ENCODE measurements around the gene MCM3. TPM values are rescaled to one million over a fixed set of nuclear protein-coding genes. Genes with fewer than 3 reads are reported as not detected.

MCM3 gene
- total RNA-seq, 2 experiments from 2014 or later, result 248 to 262 TPM

- peaks cover 10% of the 10 kb centered on the region for H3K27me3 Mint-ChIP-seq
- H3K9me3 Mint-ChIP-seq (ENCODE audit: low read depth), result no peaks in the 10 kb centered on the region
- H3K27ac Mint-ChIP-seq, result no peak overlapping the region
- CTCF ChIA-PET, result interaction anchor here (0.9 to 7.3 kb wide), 6 partner anchors 8 to 140 kb away, joined by 3 to 53 read pairs (median 3); no protein-coding TSS in a partner anchor
- ATAC-seq (no peak), DNase-seq (no peak)
- peaks cover 13% of the 10 kb centered on the region for H3K4me1 Mint-ChIP-seq
- peaks cover 44% of the 10 kb centered on the region for H3K36me3 Mint-ChIP-seq
- no peak overlapping the region for H3K4me3 Mint-ChIP-seq
These were observed 23.9 kb downstream of the MCM3 start for GRCh38 chr6:52260634-52261033.

- DNase-seq (no peak), ATAC-seq (no peak)
- H3K36me3 Mint-ChIP-seq, result peaks cover 6% of the 10 kb centered on the region
- CTCF ChIA-PET, result interaction anchor here (1.5 kb wide), 1 partner anchor 9 kb away, joined by 9 read pairs; no protein-coding TSS in a partner anchor
- peaks cover 54% of the 10 kb centered on the region for H3K27me3 Mint-ChIP-seq
- H3K4me1 Mint-ChIP-seq, result peaks cover 35% of the 10 kb centered on the region
- no peak overlapping the region for H3K4me3 Mint-ChIP-seq
- H3K9me3 Mint-ChIP-seq (ENCODE audit: low read depth), result no peaks in the 10 kb centered on the region
- no peak overlapping the region for H3K27ac Mint-ChIP-seq
These were observed 29.1 kb downstream of the MCM3 start for GRCh38 chr6:52255434-52255833.

- ATAC-seq, result peak; percentile 51
- CTCF ChIA-PET, result interaction anchor here (1.5 kb wide), 1 partner anchor 9 kb away, joined by 9 read pairs; no protein-coding TSS in a partner anchor
- Mint-ChIP-seq H3K36me3 (peaks cover 4% of the 10 kb centered on the region), H3K4me3 (no peak overlapping the region), H3K27me3 (peaks cover 58% of the 10 kb centered on the region), H3K9me3 (ENCODE audit: low read depth) (no peaks in the 10 kb centered on the region), H3K27ac (no peak overlapping the region), H3K4me1 (peaks cover 39% of the 10 kb centered on the region)
- no peak for DNase-seq
These were observed 29.7 kb downstream of the MCM3 start for GRCh38 chr6:52254731-52255378.

- Mint-ChIP-seq H3K27me3 (peaks cover 69% of the 10 kb centered on the region), H3K36me3 (peaks cover 2% of the 10 kb centered on the region), H3K27ac (no peak overlapping the region), H3K4me1 (peaks cover 39% of the 10 kb centered on the region), H3K4me3 (no peak overlapping the region), H3K9me3 (ENCODE audit: low read depth) (no peaks in the 10 kb centered on the region)
- ATAC-seq (peak; percentile 58), DNase-seq (peak; percentile 63)
- CTCF ChIA-PET, result interaction anchor here (0.7 to 1.3 kb wide), 4 partner anchors 9 to 795 kb away, joined by 3 to 6 read pairs (median 4); no protein-coding TSS in a partner anchor
These were observed 31.0 kb downstream of the MCM3 start for GRCh38 chr6:52253494-52253893.

- H3K4me1 Mint-ChIP-seq, result peaks cover 39% of the 10 kb centered on the region
- DNase-seq, result no peak
- peaks cover 2% of the 10 kb centered on the region for H3K36me3 Mint-ChIP-seq
- H3K27me3 Mint-ChIP-seq, result peaks cover 82% of the 10 kb centered on the region
- no peak overlapping the region for H3K27ac Mint-ChIP-seq
- no peaks in the 10 kb centered on the region for H3K9me3 Mint-ChIP-seq (ENCODE audit: low read depth)
- no peak overlapping the region for H3K4me3 Mint-ChIP-seq
- CTCF ChIA-PET, result interaction anchor here (1.9 to 2.0 kb wide), 2 partner anchors 12 to 13 kb away, joined by 5 to 10 read pairs; no protein-coding TSS in a partner anchor
- no peak for ATAC-seq
These were observed 33.4 kb downstream of the MCM3 start for GRCh38 chr6:52251113-52251512.

GRCh38 chr6:52249078-52249477 lies 35.5 kb downstream of the MCM3 start:
- H3K4me1 Mint-ChIP-seq, result peaks cover 22% of the 10 kb centered on the region
- DNase-seq (no peak), ATAC-seq (no peak)
- H3K36me3 Mint-ChIP-seq, result peaks cover 2% of the 10 kb centered on the region
- H3K27me3 Mint-ChIP-seq, result peaks cover 81% of the 10 kb centered on the region
- H3K27ac Mint-ChIP-seq, result no peak overlapping the region
- CTCF ChIA-PET, result interaction anchor here (1.2 kb wide), 1 partner anchor 14 kb away, joined by 3 read pairs; no protein-coding TSS in a partner anchor
- no peak overlapping the region for H3K4me3 Mint-ChIP-seq
- H3K9me3 Mint-ChIP-seq (ENCODE audit: low read depth), result no peaks in the 10 kb centered on the region

- no peak overlapping the region for H3K27ac Mint-ChIP-seq
- peaks cover 2% of the 10 kb centered on the region for H3K36me3 Mint-ChIP-seq
- CTCF ChIA-PET, result no interaction called here
- peaks cover 3% of the 10 kb centered on the region for H3K4me1 Mint-ChIP-seq
- H3K4me3 Mint-ChIP-seq, result no peak overlapping the region
- H3K9me3 Mint-ChIP-seq (ENCODE audit: low read depth), result no peaks in the 10 kb centered on the region
- ATAC-seq, result no peak
- no peak for DNase-seq
- peaks cover 73% of the 10 kb centered on the region for H3K27me3 Mint-ChIP-seq
These were observed 39.1 kb downstream of the MCM3 start for GRCh38 chr6:52245425-52245824.

GRCh38 chr6:52244400-52244799 lies 40.1 kb downstream of the MCM3 start, which contains the start of gene IL17F:
IL17F (minus strand) TSS chr6:52244500; CDS start chr6:52244429, 71 bp downstream.
- Mint-ChIP-seq H3K4me3 (no peak within 1 kb of the TSS), H3K27ac (no peak within 1 kb of the TSS), H3K36me3 (peaks cover 2% of the 10 kb centered on the region), H3K9me3 (ENCODE audit: low read depth) (no peaks in the 10 kb centered on the region), H3K4me1 (no peaks in the 10 kb centered on the region), H3K27me3 (peaks cover 74% of the 10 kb centered on the region)
- DNase-seq (no peak), ATAC-seq (no peak)
- CTCF ChIA-PET, result no interaction called here

- ATAC-seq (no peak), DNase-seq (no peak)
- CTCF ChIA-PET, result interaction anchor here (0.7 to 1.8 kb wide), 2 partner anchors 10 to 157 kb away, joined by 3 to 4 read pairs; no protein-coding TSS in a partner anchor
- no peak overlapping the region for H3K27ac Mint-ChIP-seq
- peaks cover 71% of the 10 kb centered on the region for H3K27me3 Mint-ChIP-seq
- no peak overlapping the region for H3K4me3 Mint-ChIP-seq
- H3K9me3 Mint-ChIP-seq (ENCODE audit: low read depth), result no peaks in the 10 kb centered on the region
- peaks cover under 1% of the 10 kb centered on the region for H3K36me3 Mint-ChIP-seq
- H3K4me1 Mint-ChIP-seq, result no peaks in the 10 kb centered on the region
These were observed 41.2 kb downstream of the MCM3 start for GRCh38 chr6:52243282-52243893.

- DNase-seq (no peak), ATAC-seq (no peak)
- no peaks in the 10 kb centered on the region for H3K36me3 Mint-ChIP-seq
- H3K4me3 Mint-ChIP-seq, result no peak overlapping the region
- no peaks in the 10 kb centered on the region for H3K4me1 Mint-ChIP-seq
- peaks cover 72% of the 10 kb centered on the region for H3K27me3 Mint-ChIP-seq
- no peaks in the 10 kb centered on the region for H3K9me3 Mint-ChIP-seq (ENCODE audit: low read depth)
- no peak overlapping the region for H3K27ac Mint-ChIP-seq
- CTCF ChIA-PET, result interaction anchor here (0.9 to 1.8 kb wide), 2 partner anchors 8 to 11 kb away, joined by 4 read pairs; no protein-coding TSS in a partner anchor
These were observed 42.7 kb downstream of the MCM3 start for GRCh38 chr6:52241819-52242218.

GRCh38 chr6:52233975-52234823 lies 50.3 kb downstream of the MCM3 start:
- Mint-ChIP-seq H3K27me3 (peaks cover 83% of the 10 kb centered on the region), H3K36me3 (no peaks in the 10 kb centered on the region), H3K4me3 (no peak overlapping the region), H3K27ac (no peak overlapping the region), H3K9me3 (ENCODE audit: low read depth) (no peaks in the 10 kb centered on the region), H3K4me1 (peaks cover 17% of the 10 kb centered on the region)
- CTCF ChIA-PET, result interaction anchor here (0.7 to 1.6 kb wide), 7 partner anchors 8 to 72 kb away, joined by 3 to 5 read pairs (median 4); no protein-coding TSS in a partner anchor
- ATAC-seq, result no peak
- peak; percentile 57 for DNase-seq

GRCh38 chr6:52233005-52233404 lies 51.5 kb downstream of the MCM3 start:
- peaks cover 85% of the 10 kb centered on the region for H3K27me3 Mint-ChIP-seq
- no peaks in the 10 kb centered on the region for H3K9me3 Mint-ChIP-seq (ENCODE audit: low read depth)
- ATAC-seq (no peak), DNase-seq (no peak)
- H3K36me3 Mint-ChIP-seq, result no peaks in the 10 kb centered on the region
- no peak overlapping the region for H3K4me3 Mint-ChIP-seq
- CTCF ChIA-PET, result interaction anchor here (0.7 to 1.4 kb wide), 4 partner anchors 9 to 83 kb away, joined by 3 to 4 read pairs (median 3); no protein-coding TSS in a partner anchor
- peaks cover 25% of the 10 kb centered on the region for H3K4me1 Mint-ChIP-seq
- no peak overlapping the region for H3K27ac Mint-ChIP-seq
